Measurements from ENCODE around the gene SKIC3. TPM values are rescaled to one million over a fixed set of nuclear protein-coding genes. Genes with fewer than 3 reads are reported as not detected.

The SKIC3 gene
- total RNA-seq, 4 donors from 2014 or later, result 81.7 to 270 (median 91.8) TPM

- TF ChIP-seq CTCF (IDR thresholded peaks at IDR 0.05), result no peak
- no peak for TF ChIP-seq EP300 (IDR thresholded peaks at IDR 0.05)
- Histone ChIP-seq H3K27me3 (no peaks in the 10 kb centered on the region), H3K27ac (no peak overlapping the region), H3K36me3 (peaks cover 39% of the 10 kb centered on the region), H3K9me3 (no peaks in the 10 kb centered on the region), H3K4me1 (peaks cover 13% of the 10 kb centered on the region), H3K4me3 (no peak overlapping the region)
- no peak for DNase-seq (ENCODE audit: low spot score in 2 of 2)
These were observed 5.7 kb downstream of the SKIC3 start for GRCh38 chr5:95549030-95549429.

DNA sequence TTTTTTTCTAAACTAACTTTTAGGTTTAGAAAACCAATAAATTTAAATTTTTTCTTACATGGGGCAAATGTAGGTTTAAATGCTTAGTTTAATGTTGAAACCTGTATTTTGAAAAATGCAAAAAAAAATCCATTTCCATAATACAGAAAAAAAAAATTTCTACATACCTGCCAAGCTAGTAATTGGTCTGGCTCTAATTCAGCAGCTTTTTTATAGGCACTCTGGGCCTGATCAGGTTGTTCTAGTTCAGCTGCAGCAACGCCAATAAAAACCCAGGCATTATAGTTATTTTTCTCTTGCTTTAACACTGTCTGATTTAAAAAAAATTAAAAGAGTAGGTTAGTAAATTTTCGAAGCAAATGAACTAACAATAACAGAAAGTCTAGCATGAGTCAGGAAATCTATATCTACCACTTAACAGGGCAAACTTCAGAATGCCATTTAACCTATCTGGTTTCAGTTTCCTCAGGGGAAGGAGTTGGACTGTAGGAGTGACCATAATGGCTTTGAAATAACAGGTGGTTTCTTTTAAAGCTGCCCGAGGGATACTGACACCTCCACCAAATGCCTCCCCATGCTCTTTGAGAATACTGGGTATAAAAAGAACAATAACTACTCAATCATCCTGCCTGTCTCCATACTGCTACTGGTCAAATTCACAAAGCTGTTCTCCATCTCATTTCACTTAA lies 11.6 kb downstream of the SKIC3 start:
- WGBS, result 35% methylated on average over 3 of the region's 3 CpGs
- Histone ChIP-seq H3K4me3 (no peak overlapping the region), H3K4me1 (peaks cover 3% of the 10 kb centered on the region), H3K9me3 (no peaks in the 10 kb centered on the region), H3K36me3 (peaks cover 78% of the 10 kb centered on the region), H3K27ac (no peak overlapping the region), H3K27me3 (no peaks in the 10 kb centered on the region)
- DNase-seq (ENCODE audit: low spot score in 2 of 2), result no peak
- TF ChIP-seq POLR2A (IDR thresholded peaks at IDR 0.05) (no peak), EP300 (IDR thresholded peaks at IDR 0.05) (no peak), POLR2AphosphoS5 (IDR thresholded peaks at IDR 0.05) (no peak), CTCF (IDR thresholded peaks at IDR 0.05) (no peak)

DNA sequence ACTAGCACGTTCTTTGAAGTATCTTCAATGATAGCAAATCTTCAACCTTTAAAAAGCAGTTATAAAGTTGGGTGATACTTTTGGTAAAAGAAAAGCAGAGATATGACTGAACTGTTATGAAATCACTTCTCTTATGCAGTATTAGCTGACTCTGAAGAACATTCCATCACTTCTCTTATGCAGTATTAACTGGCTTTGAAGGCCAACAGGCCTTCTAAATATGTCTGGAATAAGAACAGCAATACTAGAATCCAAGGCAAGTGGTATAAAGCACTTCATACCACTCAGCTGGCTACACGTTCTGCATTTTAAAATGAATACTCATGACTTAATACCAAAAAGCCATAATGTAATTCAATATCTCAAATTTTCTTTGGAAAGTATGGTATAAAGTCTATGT lies 17.3 kb downstream of the SKIC3 start:
- H3K27ac ChIP-seq, result no peak overlapping the region
- no peaks in the 10 kb centered on the region for H3K4me1 ChIP-seq
- 89% methylated on average over 2 of the region's 2 CpGs for WGBS
- peaks cover 67% of the 10 kb centered on the region for H3K36me3 ChIP-seq
- no peaks in the 10 kb centered on the region for H3K27me3 ChIP-seq
- no peaks in the 10 kb centered on the region for H3K9me3 ChIP-seq
- no peak for DNase-seq (ENCODE audit: low spot score in 2 of 2)
- TF ChIP-seq POLR2A (IDR thresholded peaks at IDR 0.05), result no peak
- no peak for TF ChIP-seq CTCF (IDR thresholded peaks at IDR 0.05)
- no peak for TF ChIP-seq POLR2AphosphoS5 (IDR thresholded peaks at IDR 0.05)
- TF ChIP-seq EP300 (IDR thresholded peaks at IDR 0.05), result no peak
- no peak overlapping the region for H3K4me3 ChIP-seq

- H3K27me3 ChIP-seq, result no peaks in the 10 kb centered on the region
- no peaks in the 10 kb centered on the region for H3K9me3 ChIP-seq
- H3K36me3 ChIP-seq, result peaks cover 58% of the 10 kb centered on the region
- no peaks in the 10 kb centered on the region for H3K4me1 ChIP-seq
- H3K27ac ChIP-seq, result no peak overlapping the region
- DNase-seq (ENCODE audit: low spot score in 2 of 2), result no peak
- TF ChIP-seq EP300 (IDR thresholded peaks at IDR 0.05) (no peak), CTCF (IDR thresholded peaks at IDR 0.05) (no peak), POLR2AphosphoS5 (IDR thresholded peaks at IDR 0.05) (no peak), POLR2A (IDR thresholded peaks at IDR 0.05) (no peak)
- no peak overlapping the region for H3K4me3 ChIP-seq
These were observed 21.0 kb downstream of the SKIC3 start for GRCh38 chr5:95533761-95534160.

GRCh38 chr5:95533106-95533505 lies 21.7 kb downstream of the SKIC3 start:
- no peaks in the 10 kb centered on the region for H3K4me1 ChIP-seq
- WGBS, result 71% methylated on average over 2 of the region's 2 CpGs
- no peak overlapping the region for H3K4me3 ChIP-seq
- peaks cover 59% of the 10 kb centered on the region for H3K36me3 ChIP-seq
- no peaks in the 10 kb centered on the region for H3K27me3 ChIP-seq
- TF ChIP-seq POLR2A (IDR thresholded peaks at IDR 0.05), result no peak
- no peak for TF ChIP-seq POLR2AphosphoS5 (IDR thresholded peaks at IDR 0.05)
- TF ChIP-seq EP300 (IDR thresholded peaks at IDR 0.05), result no peak
- no peak for TF ChIP-seq CTCF (IDR thresholded peaks at IDR 0.05)
- no peak overlapping the region for H3K27ac ChIP-seq
- no peak for DNase-seq (ENCODE audit: low spot score in 2 of 2)
- H3K9me3 ChIP-seq, result no peaks in the 10 kb centered on the region

Measured in suprapubic skin (tissue), 4 donors.